ENCODE measurements around the gene PRR14L. TPM values are rescaled to one million over a fixed set of nuclear protein-coding genes. Genes with fewer than 3 reads are reported as not detected.

Gene PRR14L
- total RNA-seq, 1 experiment from 2014 or later, result 42.5 TPM

- H3K4me1 ChIP-seq, result peaks cover 22% of the 10 kb centered on the region
These were observed 13.5 kb downstream of the PRR14L start for GRCh38 chr22:31736458-31736857.

GRCh38 chr22:31734512-31734911, 15.4 kb downstream of the PRR14L start:
- peaks cover 28% of the 10 kb centered on the region for H3K4me1 ChIP-seq
- no TSS peak for BruUV-seq (replicated peaks)
- Mint-ChIP-seq H3K4me1 (ENCODE audit: low read depth, unreplicated experiment) (peaks cover 12% of the 10 kb centered on the region), H3K36me3 (ENCODE audit: insufficient read depth, unreplicated experiment) (peaks cover 53% of the 10 kb centered on the region), H3K4me3 (ENCODE audit: unreplicated experiment) (no peak overlapping the region), H3K27me3 (ENCODE audit: insufficient read depth, unreplicated experiment) (no peaks in the 10 kb centered on the region), H3K9me3 (ENCODE audit: unreplicated experiment) (no peaks in the 10 kb centered on the region), H3K27ac (ENCODE audit: unreplicated experiment) (no peak overlapping the region)
- ChIA-PET POLR2A (no interaction called here), CTCF (no interaction called here)
- H3K36me3 ChIP-seq (ENCODE audit: control insufficient read depth, insufficient read depth, low read length), result no peaks in the 10 kb centered on the region
- TF ChIP-seq, protein P1, sequence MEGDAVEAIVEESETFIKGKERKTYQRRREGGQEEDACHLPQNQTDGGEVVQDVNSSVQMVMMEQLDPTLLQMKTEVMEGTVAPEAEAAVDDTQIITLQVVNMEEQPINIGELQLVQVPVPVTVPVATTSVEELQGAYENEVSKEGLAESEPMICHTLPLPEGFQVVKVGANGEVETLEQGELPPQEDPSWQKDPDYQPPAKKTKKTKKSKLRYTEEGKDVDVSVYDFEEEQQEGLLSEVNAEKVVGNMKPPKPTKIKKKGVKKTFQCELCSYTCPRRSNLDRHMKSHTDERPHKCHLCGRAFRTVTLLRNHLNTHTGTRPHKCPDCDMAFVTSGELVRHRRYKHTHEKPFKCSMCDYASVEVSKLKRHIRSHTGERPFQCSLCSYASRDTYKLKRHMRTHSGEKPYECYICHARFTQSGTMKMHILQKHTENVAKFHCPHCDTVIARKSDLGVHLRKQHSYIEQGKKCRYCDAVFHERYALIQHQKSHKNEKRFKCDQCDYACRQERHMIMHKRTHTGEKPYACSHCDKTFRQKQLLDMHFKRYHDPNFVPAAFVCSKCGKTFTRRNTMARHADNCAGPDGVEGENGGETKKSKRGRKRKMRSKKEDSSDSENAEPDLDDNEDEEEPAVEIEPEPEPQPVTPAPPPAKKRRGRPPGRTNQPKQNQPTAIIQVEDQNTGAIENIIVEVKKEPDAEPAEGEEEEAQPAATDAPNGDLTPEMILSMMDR (IDR thresholded peaks at IDR 0.05; ENCODE audit: insufficient read depth in 1 of 2, low read depth in 1 of 2, low read length in 1 of 2, severe bottlenecking in 1 of 2, unreplicated experiment in 1 of 2), result no peak
- intact Hi-C loops (cut with micrococcal nuclease; ENCODE audit: unreplicated experiment), result no loop called here
- H3K27me3 ChIP-seq (replicated peaks; ENCODE audit: control insufficient read depth, insufficient read depth, low read length), result no peaks in the 10 kb centered on the region
- no peak overlapping the region for H3K4me3 ChIP-seq (ENCODE audit: low read depth, low read length)
- no peaks in the 10 kb centered on the region for H3K9me3 ChIP-seq
- DNase-seq, result no peak

More at GRCh38 chr22:31736458-31736857, 13.5 kb downstream of the PRR14L start:
- Mint-ChIP-seq H3K36me3 (ENCODE audit: insufficient read depth, unreplicated experiment) (peaks cover 63% of the 10 kb centered on the region), H3K27ac (ENCODE audit: unreplicated experiment) (no peak overlapping the region), H3K4me3 (ENCODE audit: unreplicated experiment) (no peak overlapping the region), H3K27me3 (ENCODE audit: insufficient read depth, unreplicated experiment) (no peaks in the 10 kb centered on the region), H3K4me1 (ENCODE audit: low read depth, unreplicated experiment) (peaks cover 12% of the 10 kb centered on the region), H3K9me3 (ENCODE audit: unreplicated experiment) (no peaks in the 10 kb centered on the region)
- CTCF ChIA-PET, result no interaction called here
- intact Hi-C loops (cut with micrococcal nuclease; ENCODE audit: unreplicated experiment), result no loop called here
- Histone ChIP-seq H3K27me3 (replicated peaks; ENCODE audit: control insufficient read depth, insufficient read depth, low read length) (no peaks in the 10 kb centered on the region), H3K4me3 (ENCODE audit: low read depth, low read length) (no peak overlapping the region), H3K9me3 (no peaks in the 10 kb centered on the region), H3K36me3 (ENCODE audit: control insufficient read depth, insufficient read depth, low read length) (no peaks in the 10 kb centered on the region; the same call in 1 of the 2 replicates)
- BruUV-seq (replicated peaks), result no TSS peak
- TF ChIP-seq, protein P1 (IDR thresholded peaks at IDR 0.05; ENCODE audit: insufficient read depth in 1 of 2, low read depth in 1 of 2, low read length in 1 of 2, severe bottlenecking in 1 of 2, unreplicated experiment in 1 of 2), result no peak
- DNase-seq, result no peak
- POLR2A ChIA-PET, result interaction anchor here (0.7 kb wide), 1 partner anchor 13 kb away, joined by 4 read pairs; no protein-coding TSS in a partner anchor

GRCh38 chr22:31733580-31734079, 16.3 kb downstream of the PRR14L start:
- H3K36me3 Mint-ChIP-seq (ENCODE audit: insufficient read depth, unreplicated experiment), result peaks cover 49% of the 10 kb centered on the region
- H3K4me3 ChIP-seq (ENCODE audit: low read depth, low read length), result no peak overlapping the region
- peaks cover 11% of the 10 kb centered on the region for H3K4me1 Mint-ChIP-seq (ENCODE audit: low read depth, unreplicated experiment)
- POLR2A ChIA-PET, result no interaction called here
- H3K9me3 ChIP-seq, result no peaks in the 10 kb centered on the region
- CTCF ChIA-PET, result no interaction called here
- no peak for DNase-seq
- no peak overlapping the region for H3K4me3 Mint-ChIP-seq (ENCODE audit: unreplicated experiment)
- peak overlapping the region; percentile 6 for H3K27ac Mint-ChIP-seq (ENCODE audit: unreplicated experiment)
- no peaks in the 10 kb centered on the region for H3K27me3 ChIP-seq (replicated peaks; ENCODE audit: control insufficient read depth, insufficient read depth, low read length)
- H3K27me3 Mint-ChIP-seq (ENCODE audit: insufficient read depth, unreplicated experiment), result no peaks in the 10 kb centered on the region
- BruUV-seq (replicated peaks), result no TSS peak
- TF ChIP-seq, protein P1 (IDR thresholded peaks at IDR 0.05; ENCODE audit: insufficient read depth in 1 of 2, low read depth in 1 of 2, low read length in 1 of 2, severe bottlenecking in 1 of 2, unreplicated experiment in 1 of 2), result no peak
- intact Hi-C loops (cut with micrococcal nuclease; ENCODE audit: unreplicated experiment), result no loop called here
- no peaks in the 10 kb centered on the region for H3K36me3 ChIP-seq (ENCODE audit: control insufficient read depth, insufficient read depth, low read length)
- no peaks in the 10 kb centered on the region for H3K9me3 Mint-ChIP-seq (ENCODE audit: unreplicated experiment)
- H3K4me1 ChIP-seq, result peaks cover 28% of the 10 kb centered on the region

Measured in Caco-2 (cell line).